ENCODE measurements around the gene MCC. TPM values are rescaled to one million over a fixed set of nuclear protein-coding genes. Genes with fewer than 3 reads are reported as not detected.

The MCC gene
- polyA plus RNA-seq, 10 donors = 12.7 to 22.2 (median 15.2) TPM

DNA sequence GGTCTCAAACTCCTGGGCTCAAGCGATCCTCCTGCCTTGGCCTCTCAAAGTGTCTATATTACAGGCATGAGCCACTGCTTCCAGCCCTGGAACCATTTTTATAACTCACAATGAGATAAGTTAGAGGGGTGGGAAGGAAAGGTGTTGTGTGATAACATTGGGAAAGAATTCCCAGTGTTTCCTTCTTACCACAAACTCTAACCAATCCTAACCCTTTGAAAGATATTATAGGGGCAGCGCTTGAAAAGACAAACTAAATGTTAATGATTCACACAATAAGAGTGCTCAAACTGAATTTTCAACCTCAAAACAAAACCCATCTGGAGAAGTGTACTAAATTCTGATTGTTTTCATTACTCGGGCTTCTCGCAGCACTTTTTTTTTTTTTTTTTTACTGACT lies 163.2 kb downstream of the MCC start:
- DNase-seq = no peak

DNA sequence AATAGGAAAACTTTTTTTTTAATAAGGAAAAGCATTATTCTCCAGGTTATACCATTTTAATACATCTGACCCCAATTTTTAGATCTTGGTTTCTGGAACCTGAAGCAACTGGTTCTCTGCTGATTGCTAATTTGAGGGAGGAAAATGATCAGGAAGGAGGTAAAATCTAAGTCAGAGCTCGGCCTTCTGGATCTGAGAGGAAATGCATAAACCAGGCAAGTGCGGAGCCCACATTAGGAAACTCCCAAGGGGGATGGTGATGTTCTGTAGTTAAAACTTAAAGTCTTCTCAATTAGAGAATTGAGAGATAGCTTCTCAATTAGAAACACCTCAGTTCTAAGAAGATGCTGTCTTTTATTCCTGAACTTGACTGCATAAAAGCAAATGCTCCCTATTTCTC lies 167.0 kb downstream of the MCC start:
- no peak for DNase-seq

- DNase-seq = no peak
These were observed 167.9 kb downstream of the MCC start for GRCh38 chr5:113320273-113320780.

- no peak for DNase-seq
These were observed 168.8 kb downstream of the MCC start for GRCh38 chr5:113319256-113320053.

DNA sequence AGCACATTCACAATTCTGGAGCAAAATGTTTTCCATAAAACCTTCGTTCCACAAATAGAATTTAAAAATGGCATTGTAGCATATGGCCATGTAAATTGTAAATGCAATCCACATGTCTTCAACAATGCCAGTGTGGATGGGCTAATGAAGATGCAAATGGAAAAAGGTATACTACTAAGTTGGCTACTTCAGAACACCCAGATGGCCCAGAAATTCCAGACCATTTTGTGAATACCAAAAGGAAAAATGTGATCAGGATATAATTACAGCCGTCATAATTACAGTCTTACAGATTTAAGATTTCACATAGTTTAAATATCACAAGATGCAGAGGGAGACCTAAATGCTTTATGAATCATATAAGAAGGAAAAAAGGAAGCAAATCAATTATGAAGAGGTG lies 170.6 kb downstream of the MCC start:
- no peak for DNase-seq

GRCh38 chr5:113311301-113311700 lies 177.0 kb downstream of the MCC start:
- no peak for DNase-seq

GRCh38 chr5:113302120-113302519 lies 186.1 kb downstream of the MCC start:
- no peak for DNase-seq

GRCh38 chr5:113299591-113299990 lies 188.7 kb downstream of the MCC start:
- DNase-seq = no peak

- DNase-seq = no peak
These were observed 191.6 kb downstream of the MCC start for GRCh38 chr5:113296676-113297075.

- no peak for DNase-seq
These were observed 193.1 kb downstream of the MCC start for GRCh38 chr5:113295111-113295539.

DNA sequence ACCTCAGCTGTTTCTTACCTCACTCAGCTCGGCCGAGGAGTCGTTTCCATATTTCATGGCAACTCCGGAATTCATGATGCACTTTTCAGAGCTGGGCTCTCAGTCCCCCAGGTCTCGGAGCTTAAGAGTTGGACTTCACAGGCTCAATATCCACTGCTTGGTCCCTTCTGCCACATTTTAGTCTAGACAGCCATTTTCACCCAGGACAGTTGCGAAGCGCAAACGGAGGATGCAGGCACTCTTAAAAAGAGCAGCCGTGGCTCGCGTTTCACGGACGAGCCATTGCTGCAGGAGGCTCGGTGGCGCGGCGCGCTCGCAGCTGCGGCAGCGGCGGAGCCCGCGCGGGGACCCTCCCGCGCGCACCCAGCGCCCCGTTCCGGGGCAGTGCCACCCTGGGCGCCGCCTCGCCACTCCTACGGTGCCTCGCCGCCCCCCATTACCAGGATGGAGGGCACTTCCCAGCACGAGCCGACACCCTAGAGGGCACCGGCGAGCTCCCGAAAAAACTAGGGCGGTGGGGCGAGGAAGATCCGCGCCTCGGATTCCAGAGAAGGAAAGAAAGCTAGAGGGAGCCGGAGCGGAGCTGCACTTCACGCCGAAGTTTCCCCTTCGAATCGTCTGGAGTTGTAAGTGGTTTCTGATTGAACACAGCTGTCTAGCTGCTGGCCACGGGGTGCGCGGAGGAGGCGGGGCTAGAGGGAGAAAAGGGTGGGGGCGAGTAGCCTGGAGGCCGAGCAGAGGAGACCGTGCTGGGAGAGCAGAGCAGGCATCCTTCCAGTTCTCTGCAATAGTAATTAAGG lies 193.7 kb downstream of the MCC start:
- peak; percentile 90 to 97 (median 93) for DNase-seq

DNA sequence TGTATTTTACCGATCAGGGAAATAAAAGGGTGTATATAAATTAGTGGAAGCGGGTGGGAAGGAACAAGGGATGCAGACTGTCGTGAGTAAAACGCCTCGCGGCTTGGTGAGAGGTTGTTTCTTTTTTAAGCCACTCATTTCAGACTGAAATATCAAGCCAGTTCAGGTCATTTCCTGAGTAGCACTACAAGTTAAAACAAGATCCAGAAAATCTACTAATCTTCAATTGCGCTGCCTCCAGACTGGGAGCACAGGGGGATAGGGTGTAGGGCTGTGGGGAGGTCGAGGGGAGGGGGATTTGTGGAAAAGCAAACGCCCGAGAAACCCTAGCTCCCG lies 194.3 kb downstream of the MCC start:
- no peak for DNase-seq

- DNase-seq = peak; percentile 20 to 77 (median 37)
These were observed 194.9 kb downstream of the MCC start for GRCh38 chr5:113293068-113293974.

GRCh38 chr5:113292462-113292861 lies 195.8 kb downstream of the MCC start:
- peak; percentile 29 to 80 (median 37) for DNase-seq

DNA sequence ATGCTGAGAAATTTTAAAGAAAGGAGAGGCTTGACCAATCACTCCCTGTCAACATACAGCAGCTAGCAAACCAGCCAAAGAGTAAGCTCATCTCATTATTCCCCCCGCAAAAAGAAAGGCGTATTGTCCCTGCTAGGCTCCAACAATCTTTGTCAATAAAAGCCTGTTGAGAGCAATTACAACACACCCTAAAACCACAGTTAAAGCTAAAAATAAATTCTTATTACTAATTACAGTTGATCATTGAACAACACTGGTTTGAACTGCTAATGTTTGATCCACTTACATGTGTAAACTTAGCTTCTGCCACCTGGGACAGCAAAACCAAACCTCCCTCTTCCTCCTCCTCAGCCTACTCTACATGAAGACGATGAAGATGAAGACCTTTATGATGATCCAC lies 204.7 kb downstream of the MCC start:
- DNase-seq = no peak

DNA sequence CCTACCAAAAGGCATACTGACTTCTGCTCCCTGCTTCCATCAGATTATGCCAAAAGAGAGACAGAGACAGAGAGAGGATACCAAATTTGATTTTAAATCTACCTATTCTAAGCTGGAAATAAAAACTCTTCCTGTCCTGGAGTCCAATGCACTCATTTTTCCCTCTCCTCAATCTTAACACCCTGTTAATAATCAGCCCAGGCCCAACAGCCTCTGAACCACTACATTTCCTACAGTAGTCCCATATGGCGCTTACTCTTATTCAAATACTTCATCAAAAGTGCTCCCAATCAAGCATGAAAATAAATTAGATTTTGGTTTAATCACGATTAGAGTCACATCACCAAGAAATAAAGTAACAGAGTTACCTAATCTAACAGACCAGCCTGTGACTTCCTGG lies 205.8 kb downstream of the MCC start:
- DNase-seq = no peak

DNA sequence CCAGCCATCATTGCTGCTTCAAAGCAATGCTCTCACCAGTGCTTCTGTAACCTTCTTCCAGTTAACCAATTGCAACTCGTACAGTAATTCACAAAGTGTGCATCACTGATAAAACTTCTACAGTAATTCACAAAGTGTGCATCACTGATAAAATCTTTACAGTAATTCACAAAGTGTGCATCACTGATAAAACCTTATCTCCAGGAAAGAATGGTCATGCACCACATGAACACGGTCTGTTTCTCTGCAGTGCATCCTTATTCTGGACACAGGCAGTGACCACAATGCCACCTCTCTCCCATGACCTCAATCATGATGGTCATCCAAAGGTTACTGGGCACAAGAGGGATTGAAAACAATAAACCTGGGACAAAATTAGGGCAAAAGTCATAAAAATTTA lies 207.1 kb downstream of the MCC start:
- no peak for DNase-seq

DNA sequence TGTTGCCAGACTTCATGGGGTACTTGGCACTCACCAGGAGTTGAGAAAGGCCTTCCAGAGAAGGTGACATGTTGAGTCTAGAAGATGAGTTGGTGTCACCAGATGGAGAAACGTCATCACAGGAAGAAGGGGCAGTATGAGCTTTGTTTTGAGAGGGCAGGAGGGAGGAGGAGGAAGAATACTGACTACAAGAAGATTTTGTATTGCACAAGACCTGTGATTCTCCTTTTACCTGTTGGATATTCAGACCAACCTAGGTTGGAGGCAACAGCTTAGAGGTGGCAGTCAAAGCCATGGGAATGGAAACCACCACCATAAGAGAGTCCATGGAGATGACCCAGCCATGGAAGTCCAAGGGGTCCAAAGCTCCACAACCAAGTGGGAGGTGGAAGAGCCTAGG lies 207.7 kb downstream of the MCC start:
- no peak for DNase-seq

- no peak for DNase-seq
These were observed 209.3 kb downstream of the MCC start for GRCh38 chr5:113278976-113279375.

DNA sequence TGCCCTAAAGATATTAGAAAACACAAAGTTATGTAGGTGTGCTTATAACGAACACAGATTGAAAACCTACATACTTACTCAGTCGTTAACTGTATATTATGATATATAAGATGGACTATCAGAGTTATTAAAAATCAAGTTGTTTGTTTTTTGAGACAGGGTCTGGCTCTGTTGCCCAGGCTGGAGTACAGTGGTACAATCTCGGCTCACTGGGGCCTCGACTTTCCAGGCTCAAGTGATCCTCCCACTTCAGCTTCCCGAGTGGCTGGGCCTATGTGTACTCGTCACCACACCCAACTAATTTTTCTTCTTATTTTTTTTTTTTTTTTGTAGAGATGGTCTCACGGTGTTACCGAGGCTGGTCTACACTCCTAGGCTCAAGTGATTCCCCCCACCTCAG lies 211.8 kb downstream of the MCC start:
- no peak for DNase-seq

DNA sequence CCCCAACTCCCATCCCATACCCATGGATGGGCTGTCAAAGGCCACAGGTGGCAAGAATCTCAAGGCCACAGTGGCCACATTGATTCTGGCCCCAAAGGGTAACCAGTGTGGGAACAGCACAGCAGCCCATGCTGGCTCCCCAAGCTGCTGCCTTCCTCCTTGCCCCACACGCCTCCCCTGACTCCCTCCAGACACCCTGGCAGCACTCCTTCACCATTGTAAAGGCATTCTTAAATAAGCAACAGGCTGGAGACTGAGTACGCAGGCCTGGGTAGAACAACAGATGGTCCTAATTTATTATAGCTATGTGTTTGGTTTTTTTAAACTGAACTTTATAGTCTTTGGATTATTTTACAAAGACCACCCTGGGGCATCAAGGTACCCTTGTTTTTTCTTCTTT lies 212.3 kb downstream of the MCC start:
- no peak for DNase-seq

- DNase-seq = no peak
These were observed 213.3 kb downstream of the MCC start for GRCh38 chr5:113274836-113275414.

Measured in muscle of back (tissue), 11 donors.